Omental fat pad (tissue), 4 donors: Measurements from ENCODE around the gene PEA15. TPM values are rescaled to one million over a fixed set of nuclear protein-coding genes. Genes with fewer than 3 reads are reported as not detected.

Experiments used
- ATAC-seq: fragments of 150-250 bp; one replicate; pipeline ENCODE4 v1.9.1; 2016; ENCODE audit warnings: mild to moderate bottlenecking, moderate library complexity; ENCODE audit not compliant: low FRiP score
- DNase-seq: peaks from one replicate; pipeline ENCODE4 v3.0.0-alpha.2; 2019; ENCODE audit warnings: low spot score
- total RNA-seq, 4 donors: library from RNA; depleted of rRNA; stranded (reverse); fragments of >200 nt; gene quantifications; one replicate each; pipeline ENCODE4 v1.1.0, GENCODE V29; 2016
- TF ChIP-seq, protein P1 (sequence below), 3 donors: fragments of 450-650 bp; IDR thresholded peaks; one replicate each; pipeline ENCODE4 v1.5.1; 2016 to 2017; ENCODE audit warnings: antibody characterized with exemption in 3 of 3, mild to moderate bottlenecking in 3 of 3, moderate library complexity in 2 of 3

The PEA15 gene
- total RNA-seq, 4 donors from 2014 or later, result 89.1 to 214 (median 153) TPM

DNA sequence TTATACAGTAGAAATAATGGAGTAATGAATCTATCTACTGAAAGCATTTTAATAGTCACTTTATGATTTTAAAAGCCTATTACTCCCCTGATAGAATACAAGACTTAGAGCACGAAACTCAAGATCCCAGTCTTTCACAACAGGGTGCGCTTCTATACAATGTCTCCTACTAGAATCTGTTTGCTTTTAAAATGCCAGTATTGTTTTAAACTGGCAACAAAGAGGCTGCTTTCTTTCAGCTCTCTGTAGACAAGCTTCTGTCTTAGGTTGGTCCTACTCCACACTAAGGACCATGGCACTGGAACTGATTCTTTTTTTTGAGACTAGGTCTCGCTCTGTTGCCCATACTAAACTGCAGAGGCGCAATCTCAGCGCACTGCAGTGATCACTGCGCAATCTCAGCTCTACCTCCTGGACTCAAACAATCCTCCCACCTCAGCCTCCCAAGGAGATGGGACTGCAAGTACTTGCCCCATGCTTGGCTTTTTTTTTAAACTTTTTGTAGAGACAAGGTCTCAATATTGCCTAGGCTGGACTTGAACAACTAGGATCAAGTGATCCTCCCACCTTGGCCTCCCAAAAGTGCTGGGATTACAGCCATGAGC, 52.3 kb downstream of the PEA15 start:
- DNase-seq, result no peak
- TF ChIP-seq, protein P1, sequence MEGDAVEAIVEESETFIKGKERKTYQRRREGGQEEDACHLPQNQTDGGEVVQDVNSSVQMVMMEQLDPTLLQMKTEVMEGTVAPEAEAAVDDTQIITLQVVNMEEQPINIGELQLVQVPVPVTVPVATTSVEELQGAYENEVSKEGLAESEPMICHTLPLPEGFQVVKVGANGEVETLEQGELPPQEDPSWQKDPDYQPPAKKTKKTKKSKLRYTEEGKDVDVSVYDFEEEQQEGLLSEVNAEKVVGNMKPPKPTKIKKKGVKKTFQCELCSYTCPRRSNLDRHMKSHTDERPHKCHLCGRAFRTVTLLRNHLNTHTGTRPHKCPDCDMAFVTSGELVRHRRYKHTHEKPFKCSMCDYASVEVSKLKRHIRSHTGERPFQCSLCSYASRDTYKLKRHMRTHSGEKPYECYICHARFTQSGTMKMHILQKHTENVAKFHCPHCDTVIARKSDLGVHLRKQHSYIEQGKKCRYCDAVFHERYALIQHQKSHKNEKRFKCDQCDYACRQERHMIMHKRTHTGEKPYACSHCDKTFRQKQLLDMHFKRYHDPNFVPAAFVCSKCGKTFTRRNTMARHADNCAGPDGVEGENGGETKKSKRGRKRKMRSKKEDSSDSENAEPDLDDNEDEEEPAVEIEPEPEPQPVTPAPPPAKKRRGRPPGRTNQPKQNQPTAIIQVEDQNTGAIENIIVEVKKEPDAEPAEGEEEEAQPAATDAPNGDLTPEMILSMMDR (IDR thresholded peaks at IDR 0.05), result no peak
- no peak for ATAC-seq

DNA sequence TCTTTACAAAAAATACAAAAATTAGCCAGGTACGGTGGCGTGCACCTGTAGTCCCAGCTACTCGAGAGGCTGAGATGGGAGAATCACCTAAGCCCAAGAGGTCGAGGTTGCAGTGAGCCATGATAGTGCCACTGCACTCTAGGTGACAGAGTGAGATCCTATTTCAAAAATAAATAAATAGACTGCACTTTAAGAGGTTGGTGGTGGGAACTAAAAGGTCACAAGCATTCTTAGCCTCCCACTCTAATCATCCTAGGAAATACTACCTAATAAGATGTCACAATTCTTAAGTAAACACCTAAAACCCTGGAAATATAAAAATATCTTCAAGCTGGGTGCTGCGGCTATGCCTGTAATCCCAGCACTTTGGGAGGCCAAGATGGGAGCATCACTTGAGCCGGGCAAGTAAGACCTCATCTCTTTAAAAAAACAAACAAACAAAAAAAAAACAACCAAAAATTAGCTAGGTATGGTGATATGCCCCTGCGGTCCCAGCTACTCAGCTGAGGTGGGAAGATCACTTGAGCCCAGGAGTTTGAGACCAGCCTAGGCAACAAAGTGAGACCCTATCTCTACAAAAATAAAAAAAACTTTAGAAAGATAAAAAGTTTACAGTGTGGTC, 53.1 kb downstream of the PEA15 start:
- ATAC-seq (no peak), DNase-seq (no peak)
- TF ChIP-seq, protein P1 (IDR thresholded peaks at IDR 0.05), result no peak

DNA sequence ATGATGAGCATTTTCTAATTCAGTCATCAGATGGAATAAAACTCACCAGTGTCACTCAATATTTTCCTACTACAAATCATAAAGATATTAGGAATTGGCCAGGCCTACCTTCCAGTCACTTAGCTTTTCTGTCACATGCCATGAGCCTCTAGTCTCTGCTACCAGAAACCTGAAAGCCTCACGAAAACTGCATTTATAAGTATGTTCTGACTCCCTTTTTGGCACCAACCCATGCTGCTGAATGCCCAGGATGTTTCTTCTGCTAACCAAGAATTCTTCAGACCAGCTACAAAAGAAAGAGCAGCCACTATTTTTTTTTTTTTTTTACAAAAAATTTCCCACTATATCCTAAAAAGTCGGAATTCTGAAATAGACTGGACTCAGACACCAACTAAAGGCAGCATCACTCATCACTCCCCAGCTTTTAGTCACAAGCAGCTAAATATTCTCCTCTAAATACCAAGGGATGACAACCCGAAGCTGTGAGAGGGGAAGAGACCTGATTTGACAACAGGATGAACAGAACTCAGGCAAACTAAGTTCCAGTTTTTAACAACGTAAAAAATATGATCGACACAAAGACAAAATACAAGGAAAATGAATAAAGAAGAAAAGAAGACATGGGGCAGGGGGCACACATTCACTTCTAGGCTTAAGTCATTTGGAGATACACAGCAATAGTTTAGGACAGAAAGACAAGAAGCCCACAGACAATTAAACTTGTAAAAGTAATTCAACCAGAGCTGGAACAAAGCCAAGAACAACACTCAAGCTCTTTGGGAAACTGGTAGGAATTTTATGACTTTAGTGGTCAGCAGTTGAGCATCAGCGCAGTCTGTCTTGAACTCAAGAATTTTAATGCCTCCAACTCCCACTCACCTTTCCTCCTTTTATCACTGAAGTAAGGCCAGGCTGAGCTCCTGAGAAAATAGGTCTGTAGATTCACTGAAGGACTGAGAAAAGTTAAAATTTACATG, 55.5 kb downstream of the PEA15 start:
- DNase-seq, result no peak
- TF ChIP-seq, protein P1 (IDR thresholded peaks at IDR 0.05), result no peak
- ATAC-seq, result no peak

DNA sequence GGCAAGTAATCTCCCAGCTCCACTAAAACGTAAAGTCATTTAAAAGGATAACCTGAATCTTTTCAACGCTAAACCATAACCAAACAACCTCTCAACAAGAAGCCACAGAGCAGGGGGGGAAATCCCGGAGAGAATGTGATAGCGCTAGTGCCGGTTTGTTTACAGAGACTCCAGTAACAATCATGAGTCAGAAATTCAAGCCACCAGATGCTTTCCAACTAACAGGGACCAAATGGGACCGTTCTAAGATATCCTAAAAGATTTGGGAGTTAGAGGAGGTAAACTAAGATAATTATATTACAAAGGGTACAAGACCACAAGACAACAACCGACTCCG, 56.3 kb downstream of the PEA15 start:
- TF ChIP-seq, protein P1 (IDR thresholded peaks at IDR 0.05), result no peak
- no peak for ATAC-seq
- DNase-seq, result no peak

DNA sequence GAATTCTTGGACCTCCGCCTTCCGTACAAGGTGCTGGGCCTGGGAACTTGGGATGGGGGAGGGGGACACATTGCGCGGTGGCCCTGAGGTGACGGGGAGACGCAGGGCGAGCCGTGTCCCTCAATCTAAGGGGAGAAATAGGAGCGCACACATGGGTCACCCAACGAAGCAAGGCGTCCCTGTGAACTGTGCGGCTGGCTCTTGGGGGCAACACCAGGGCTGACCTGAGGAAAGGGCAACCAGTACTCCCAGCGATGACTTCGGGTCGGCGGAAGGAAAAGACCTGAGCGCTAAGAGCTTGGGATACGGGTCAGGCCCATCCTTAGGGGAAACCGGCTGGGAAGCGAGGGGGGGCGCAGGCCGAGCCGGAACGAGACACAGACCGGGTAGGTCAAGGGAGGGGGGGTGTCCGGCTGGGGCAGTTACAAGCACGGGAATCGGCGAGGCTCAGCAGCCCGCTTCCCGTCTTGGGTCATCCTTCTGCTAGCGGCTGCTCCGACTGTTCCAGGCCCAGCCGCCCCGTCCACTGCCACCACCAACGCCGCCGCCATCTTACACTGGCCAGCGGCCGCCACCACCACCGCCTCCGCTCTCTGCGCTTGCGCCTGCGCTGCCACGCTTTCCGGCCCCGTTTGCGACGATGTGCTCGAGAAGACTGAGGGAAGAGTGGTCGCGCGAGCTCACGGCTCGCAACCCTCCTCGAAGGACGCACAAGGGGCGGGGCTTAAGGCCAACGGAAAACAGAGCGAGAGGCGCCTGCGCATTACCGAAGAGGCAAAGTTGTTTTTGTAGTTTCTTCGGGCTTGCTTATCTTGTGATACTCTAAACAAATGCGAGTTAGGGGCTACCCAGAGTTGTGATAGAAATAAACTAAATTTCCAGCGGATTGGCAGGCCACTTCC, 57.0 kb downstream of the PEA15 start, which contains the start of gene DCAF8:
Gene DCAF8, minus strand, starts transcription at position 657 of the 902 bp plus-strand sequence. CDS start 18,541 bp downstream, outside the sequence.
- ATAC-seq, result peak; percentile 97
- peak; percentile 92 for DNase-seq
- TF ChIP-seq, protein P1 (IDR thresholded peaks at IDR 0.05), result no peak

DNA sequence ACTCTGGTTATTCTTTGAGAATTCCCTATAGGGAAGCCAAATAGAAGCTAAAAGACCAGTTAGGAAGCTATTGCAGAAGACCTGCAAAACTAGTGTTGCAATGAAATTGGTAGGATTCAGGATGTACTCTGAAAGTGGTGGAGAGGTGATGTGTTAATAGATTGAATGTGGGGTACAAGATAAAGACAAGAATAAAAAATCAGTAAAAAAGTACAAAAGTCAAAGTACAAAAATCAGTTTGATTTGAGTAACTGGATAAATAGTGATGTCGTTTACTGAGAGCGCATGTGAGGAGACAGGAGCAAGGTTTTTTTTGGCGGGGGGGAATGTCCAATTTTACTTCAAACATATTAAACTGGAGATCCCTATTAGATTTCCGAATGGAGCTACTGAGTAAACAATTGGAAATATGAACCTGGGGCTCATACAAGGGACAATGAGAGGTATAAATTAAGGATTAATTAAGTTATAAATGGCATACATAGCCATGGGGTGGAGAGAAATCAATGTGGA, 59.7 kb downstream of the PEA15 start:
- TF ChIP-seq, protein P1 (IDR thresholded peaks at IDR 0.05), result no peak
- no peak for ATAC-seq

More for the DNA sequence above, 59.7 kb downstream of the PEA15 start:
- no peak for DNase-seq
